Thyroid gland (tissue), 4 donors: ENCODE data around the gene ABCC8.

Experiments
- POLR2A ChIP-seq, 2 donors: fragments of 450-650 bp; IDR thresholded peaks; one replicate each; pipeline ENCODE4 v1.6.1; 2017; ENCODE audit warnings: antibody characterized with exemption in 2 of 2, mild to moderate bottlenecking in 2 of 2, moderate library complexity in 1 of 2
- TF ChIP-seq, protein P1 (sequence below), 6 experiments: fragments of 200-600 bp in 3 of 6; fragments of 450-650 bp in 3 of 6; sonication (generic) in 3 of 6; IDR thresholded peaks; one replicate each; pipeline ENCODE4 v1.5.1; 2016 to 2019; ENCODE audit warnings: antibody characterized with exemption in 6 of 6, mild to moderate bottlenecking in 2 of 6, inconsistent platforms in 1 of 6, moderate library complexity in 1 of 6

- TF ChIP-seq, protein P1, sequence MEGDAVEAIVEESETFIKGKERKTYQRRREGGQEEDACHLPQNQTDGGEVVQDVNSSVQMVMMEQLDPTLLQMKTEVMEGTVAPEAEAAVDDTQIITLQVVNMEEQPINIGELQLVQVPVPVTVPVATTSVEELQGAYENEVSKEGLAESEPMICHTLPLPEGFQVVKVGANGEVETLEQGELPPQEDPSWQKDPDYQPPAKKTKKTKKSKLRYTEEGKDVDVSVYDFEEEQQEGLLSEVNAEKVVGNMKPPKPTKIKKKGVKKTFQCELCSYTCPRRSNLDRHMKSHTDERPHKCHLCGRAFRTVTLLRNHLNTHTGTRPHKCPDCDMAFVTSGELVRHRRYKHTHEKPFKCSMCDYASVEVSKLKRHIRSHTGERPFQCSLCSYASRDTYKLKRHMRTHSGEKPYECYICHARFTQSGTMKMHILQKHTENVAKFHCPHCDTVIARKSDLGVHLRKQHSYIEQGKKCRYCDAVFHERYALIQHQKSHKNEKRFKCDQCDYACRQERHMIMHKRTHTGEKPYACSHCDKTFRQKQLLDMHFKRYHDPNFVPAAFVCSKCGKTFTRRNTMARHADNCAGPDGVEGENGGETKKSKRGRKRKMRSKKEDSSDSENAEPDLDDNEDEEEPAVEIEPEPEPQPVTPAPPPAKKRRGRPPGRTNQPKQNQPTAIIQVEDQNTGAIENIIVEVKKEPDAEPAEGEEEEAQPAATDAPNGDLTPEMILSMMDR (IDR thresholded peaks at IDR 0.05), result no peak
- peak in 1 of 2 donors; percentile 23 for TF ChIP-seq POLR2A (IDR thresholded peaks at IDR 0.05)
These were observed 68.6 kb downstream of the ABCC8 start for GRCh38 chr11:17408026-17408425.
